NCI-H226 (cell line): ENCODE data around the gene TMEM221.

Source experiments
- DNase-seq: peaks from one replicate; pipeline ENCODE4 v3.0.0-alpha.2; 2015

Gene TMEM221

GRCh38 chr19:17436874-17437267 is 11.6 kb downstream of the TMEM221 start:
- no peak for DNase-seq

GRCh38 chr19:17436094-17436873 is 12.2 kb downstream of the TMEM221 start:
- DNase-seq = no peak

- no peak for DNase-seq
These were observed 13.2 kb downstream of the TMEM221 start for GRCh38 chr19:17435218-17435617.

GRCh38 chr19:17431417-17431816 is 17.1 kb downstream of the TMEM221 start:
- DNase-seq = no peak

GRCh38 chr19:17429641-17430113 is 18.8 kb downstream of the TMEM221 start:
- DNase-seq = no peak

GRCh38 chr19:17424743-17425365 is 23.6 kb downstream of the TMEM221 start:
- peak; percentile 54 for DNase-seq

GRCh38 chr19:17423429-17424208 is 24.8 kb downstream of the TMEM221 start:
- DNase-seq = no peak

GRCh38 chr19:17421942-17422341 is 26.5 kb downstream of the TMEM221 start:
- DNase-seq = no peak

GRCh38 chr19:17420475-17420924 is 28.0 kb downstream of the TMEM221 start:
- DNase-seq = no peak

- peak; percentile 98 for DNase-seq
These were observed 28.6 kb downstream of the TMEM221 start, which contains the start of gene MVB12A for GRCh38 chr19:17419621-17420474. TSS of gene MVB12A (plus strand) at chr19:17420047. CDS start at chr19:17420136, 89 bp downstream.

- DNase-seq = no peak
These were observed 29.3 kb downstream of the TMEM221 start for GRCh38 chr19:17419154-17419620.

- DNase-seq = no peak
These were observed 29.8 kb downstream of the TMEM221 start for GRCh38 chr19:17418710-17419109.

- no peak for DNase-seq
These were observed 33.3 kb downstream of the TMEM221 start for GRCh38 chr19:17415121-17415520.

GRCh38 chr19:17414097-17414496 is 34.4 kb downstream of the TMEM221 start:
- no peak for DNase-seq

- no peak for DNase-seq
These were observed 36.7 kb downstream of the TMEM221 start for GRCh38 chr19:17411801-17412200.

- DNase-seq = no peak
These were observed 38.5 kb downstream of the TMEM221 start for GRCh38 chr19:17409990-17410389.

GRCh38 chr19:17406887-17407196 is 41.6 kb downstream of the TMEM221 start:
- DNase-seq = no peak

GRCh38 chr19:17406046-17406886 is 42.2 kb downstream of the TMEM221 start:
- DNase-seq = no peak

GRCh38 chr19:17405250-17406045 is 43.0 kb downstream of the TMEM221 start, which contains the start of gene BST2:
TSS of gene BST2 (minus strand) at chr19:17405630. CDS start at chr19:17405575, 55 bp downstream.
- peak; percentile 74 for DNase-seq

- DNase-seq = no peak
These were observed 43.7 kb downstream of the TMEM221 start for GRCh38 chr19:17404621-17405249.
